Measurements from ENCODE around the gene NRXN3. TPM values are rescaled to one million over a fixed set of nuclear protein-coding genes. Genes with fewer than 3 reads are reported as not detected.

NRXN3 gene
- polyA plus RNA-seq, 1 donor from 2014 or later, result 110 TPM

DNA sequence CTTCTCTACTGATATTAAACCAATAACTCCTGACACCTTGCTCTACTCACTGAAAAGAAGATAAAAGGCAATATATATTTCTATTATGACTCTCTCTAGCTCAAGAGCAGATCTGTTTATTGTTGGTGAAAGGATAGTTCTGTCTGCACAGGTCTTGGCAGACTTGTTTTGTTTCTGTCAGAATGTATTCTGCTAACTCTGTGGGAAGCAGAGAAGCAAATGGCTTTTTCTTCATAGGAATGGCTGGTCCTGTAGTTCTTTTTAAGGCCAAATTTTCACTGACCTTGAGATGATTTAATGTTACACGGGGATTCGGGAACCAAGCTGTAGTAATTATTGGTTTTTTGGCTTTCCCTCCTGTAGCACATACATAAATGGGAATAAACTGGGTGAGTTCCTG, 1529.0 kb downstream of the NRXN3 start:
- TF ChIP-seq, protein P1, sequence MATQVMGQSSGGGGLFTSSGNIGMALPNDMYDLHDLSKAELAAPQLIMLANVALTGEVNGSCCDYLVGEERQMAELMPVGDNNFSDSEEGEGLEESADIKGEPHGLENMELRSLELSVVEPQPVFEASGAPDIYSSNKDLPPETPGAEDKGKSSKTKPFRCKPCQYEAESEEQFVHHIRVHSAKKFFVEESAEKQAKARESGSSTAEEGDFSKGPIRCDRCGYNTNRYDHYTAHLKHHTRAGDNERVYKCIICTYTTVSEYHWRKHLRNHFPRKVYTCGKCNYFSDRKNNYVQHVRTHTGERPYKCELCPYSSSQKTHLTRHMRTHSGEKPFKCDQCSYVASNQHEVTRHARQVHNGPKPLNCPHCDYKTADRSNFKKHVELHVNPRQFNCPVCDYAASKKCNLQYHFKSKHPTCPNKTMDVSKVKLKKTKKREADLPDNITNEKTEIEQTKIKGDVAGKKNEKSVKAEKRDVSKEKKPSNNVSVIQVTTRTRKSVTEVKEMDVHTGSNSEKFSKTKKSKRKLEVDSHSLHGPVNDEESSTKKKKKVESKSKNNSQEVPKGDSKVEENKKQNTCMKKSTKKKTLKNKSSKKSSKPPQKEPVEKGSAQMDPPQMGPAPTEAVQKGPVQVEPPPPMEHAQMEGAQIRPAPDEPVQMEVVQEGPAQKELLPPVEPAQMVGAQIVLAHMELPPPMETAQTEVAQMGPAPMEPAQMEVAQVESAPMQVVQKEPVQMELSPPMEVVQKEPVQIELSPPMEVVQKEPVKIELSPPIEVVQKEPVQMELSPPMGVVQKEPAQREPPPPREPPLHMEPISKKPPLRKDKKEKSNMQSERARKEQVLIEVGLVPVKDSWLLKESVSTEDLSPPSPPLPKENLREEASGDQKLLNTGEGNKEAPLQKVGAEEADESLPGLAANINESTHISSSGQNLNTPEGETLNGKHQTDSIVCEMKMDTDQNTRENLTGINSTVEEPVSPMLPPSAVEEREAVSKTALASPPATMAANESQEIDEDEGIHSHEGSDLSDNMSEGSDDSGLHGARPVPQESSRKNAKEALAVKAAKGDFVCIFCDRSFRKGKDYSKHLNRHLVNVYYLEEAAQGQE (IDR thresholded peaks at IDR 0.05; ENCODE audit: borderline replicate concordance), result no peak
- no peak for TF ChIP-seq MXI1 (conservative IDR thresholded peaks at IDR 0.05; ENCODE audit: poor library complexity, severe bottlenecking)
- no peak for TF ChIP-seq EP300 (conservative IDR thresholded peaks at IDR 0.05; ENCODE audit: poor library complexity, severe bottlenecking)
- no peak overlapping the region for H2AFZ ChIP-seq (ENCODE audit: low read depth, low read length)
- no peak overlapping the region for H3K27ac ChIP-seq (ENCODE audit: low read length)
- no peaks in the 10 kb centered on the region for H3K27me3 ChIP-seq (ENCODE audit: insufficient read depth, low read depth, low read length)
- no peaks in the 10 kb centered on the region for H3K79me2 ChIP-seq (replicated peaks; ENCODE audit: insufficient read depth, low read length)
- no peaks in the 10 kb centered on the region for H3K9me2 ChIP-seq (ENCODE audit: insufficient read depth, low read length)
- H3F3A ChIP-seq (ENCODE audit: insufficient read depth, low read length, poor library complexity, severe bottlenecking), result no peaks in the 10 kb centered on the region
- H3K9me3 ChIP-seq (ENCODE audit: low read length), result no peaks in the 10 kb centered on the region
- no peaks in the 10 kb centered on the region for H4K20me1 ChIP-seq (ENCODE audit: insufficient read depth)
- no peak overlapping the region for H3K4me3 ChIP-seq (ENCODE audit: low read length)
- H3K9ac ChIP-seq (ENCODE audit: low read length), result no peak overlapping the region
- no peak overlapping the region for H3K4me2 ChIP-seq (ENCODE audit: low read length)
- H3K36me3 ChIP-seq (ENCODE audit: insufficient read depth, low read length), result peaks cover 4% of the 10 kb centered on the region

GRCh38 chr14:79701371-79701770, 1531.2 kb downstream of the NRXN3 start:
- Histone ChIP-seq H2AFZ (ENCODE audit: low read depth, low read length) (no peak overlapping the region), H3K9me3 (ENCODE audit: low read length) (no peaks in the 10 kb centered on the region), H3F3A (ENCODE audit: insufficient read depth, low read length, poor library complexity, severe bottlenecking) (no peaks in the 10 kb centered on the region), H3K9me2 (ENCODE audit: insufficient read depth, low read length) (no peaks in the 10 kb centered on the region), H4K20me1 (ENCODE audit: insufficient read depth) (no peaks in the 10 kb centered on the region), H3K36me3 (ENCODE audit: insufficient read depth, low read length) (peaks cover 4% of the 10 kb centered on the region), H3K27ac (ENCODE audit: low read length) (no peak overlapping the region), H3K79me2 (replicated peaks; ENCODE audit: insufficient read depth, low read length) (no peaks in the 10 kb centered on the region), H3K4me3 (ENCODE audit: low read length) (no peak overlapping the region), H3K4me2 (ENCODE audit: low read length) (no peak overlapping the region), H3K9ac (ENCODE audit: low read length) (no peak overlapping the region), H3K27me3 (ENCODE audit: insufficient read depth, low read depth, low read length) (no peaks in the 10 kb centered on the region)
- no peak for TF ChIP-seq RAD21 (conservative IDR thresholded peaks at IDR 0.05)
- TF ChIP-seq, protein P1 (IDR thresholded peaks at IDR 0.05; ENCODE audit: borderline replicate concordance), result no peak
- TF ChIP-seq, protein P2, sequence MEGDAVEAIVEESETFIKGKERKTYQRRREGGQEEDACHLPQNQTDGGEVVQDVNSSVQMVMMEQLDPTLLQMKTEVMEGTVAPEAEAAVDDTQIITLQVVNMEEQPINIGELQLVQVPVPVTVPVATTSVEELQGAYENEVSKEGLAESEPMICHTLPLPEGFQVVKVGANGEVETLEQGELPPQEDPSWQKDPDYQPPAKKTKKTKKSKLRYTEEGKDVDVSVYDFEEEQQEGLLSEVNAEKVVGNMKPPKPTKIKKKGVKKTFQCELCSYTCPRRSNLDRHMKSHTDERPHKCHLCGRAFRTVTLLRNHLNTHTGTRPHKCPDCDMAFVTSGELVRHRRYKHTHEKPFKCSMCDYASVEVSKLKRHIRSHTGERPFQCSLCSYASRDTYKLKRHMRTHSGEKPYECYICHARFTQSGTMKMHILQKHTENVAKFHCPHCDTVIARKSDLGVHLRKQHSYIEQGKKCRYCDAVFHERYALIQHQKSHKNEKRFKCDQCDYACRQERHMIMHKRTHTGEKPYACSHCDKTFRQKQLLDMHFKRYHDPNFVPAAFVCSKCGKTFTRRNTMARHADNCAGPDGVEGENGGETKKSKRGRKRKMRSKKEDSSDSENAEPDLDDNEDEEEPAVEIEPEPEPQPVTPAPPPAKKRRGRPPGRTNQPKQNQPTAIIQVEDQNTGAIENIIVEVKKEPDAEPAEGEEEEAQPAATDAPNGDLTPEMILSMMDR (IDR thresholded peaks at IDR 0.05; ENCODE audit: poor library complexity, severe bottlenecking), result no peak
- no peak for TF ChIP-seq EP300 (conservative IDR thresholded peaks at IDR 0.05; ENCODE audit: poor library complexity, severe bottlenecking)
